Skeletal muscle satellite cell (primary cell): ENCODE measurements around the gene SEC22A.

Experiments
- H3K27me3 ChIP-seq: 2 replicates; pipeline ENCODE4 v1.7.0; 2013; ENCODE audit warnings: low read length; ENCODE audit not compliant: control insufficient read depth, insufficient read depth
- H3K36me3 ChIP-seq: 2 replicates; pipeline ENCODE4 v1.7.0; 2013; ENCODE audit warnings: mild to moderate bottlenecking, control low read depth, low read length; ENCODE audit not compliant: insufficient read depth
- H3K4me1 ChIP-seq: 2 replicates; pipeline ENCODE4 v1.7.0; 2013; ENCODE audit warnings: low read length; ENCODE audit not compliant: control insufficient read depth, insufficient read depth
- H3K4me2 ChIP-seq: 2 replicates; pipeline ENCODE4 v1.7.0; 2013; ENCODE audit warnings: mild to moderate bottlenecking, low read length
- H3K4me3 ChIP-seq: 2 replicates; pipeline ENCODE4 v1.7.0; 2013; ENCODE audit warnings: low read length
- H3K9ac ChIP-seq: 2 replicates; pipeline ENCODE4 v1.7.0; 2013; ENCODE audit warnings: mild to moderate bottlenecking, low read depth, low read length, moderate library complexity
- H3K9me3 ChIP-seq: replicated peaks from 2 replicates; pipeline ENCODE4 v1.7.0; 2013; ENCODE audit warnings: mild to moderate bottlenecking, control low read depth, low read length

SEC22A gene

DNA sequence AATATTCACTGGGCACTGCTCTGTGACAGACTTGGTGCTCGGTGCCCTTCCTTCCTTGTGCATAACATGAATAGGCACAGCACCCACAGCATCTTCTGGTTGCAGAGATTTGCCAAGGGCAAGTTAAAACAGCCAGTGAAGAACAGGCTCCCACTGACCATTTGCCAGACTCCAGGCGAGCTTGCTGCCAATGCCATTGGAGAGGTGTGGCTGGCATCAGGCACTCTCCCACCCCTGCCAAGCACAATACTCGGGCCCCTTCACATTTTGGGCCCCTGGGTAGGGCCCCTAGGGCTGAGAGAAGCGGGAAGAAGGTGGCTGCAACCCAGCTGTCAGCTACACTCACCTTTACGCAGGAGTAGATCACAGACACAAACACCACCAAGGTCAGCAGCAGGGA is 112.1 kb downstream of the SEC22A start:
- Histone ChIP-seq H3K9me3 (no peaks in the 10 kb centered on the region), H3K4me3 (no peak overlapping the region), H3K9ac (no peak overlapping the region), H3K27me3 (peaks cover 72% of the 10 kb centered on the region), H3K4me2 (no peak overlapping the region), H3K4me1 (no peaks in the 10 kb centered on the region), H3K36me3 (no peaks in the 10 kb centered on the region)

GRCh38 chr3:123314359-123315270 is 112.9 kb downstream of the SEC22A start:
- no peak overlapping the region for H3K4me3 ChIP-seq
- peaks cover 70% of the 10 kb centered on the region for H3K27me3 ChIP-seq
- no peak overlapping the region for H3K9ac ChIP-seq
- H3K4me1 ChIP-seq = no peaks in the 10 kb centered on the region
- no peaks in the 10 kb centered on the region for H3K36me3 ChIP-seq
- H3K9me3 ChIP-seq = no peaks in the 10 kb centered on the region
- no peak overlapping the region for H3K4me2 ChIP-seq

GRCh38 chr3:123315271-123315595 is 113.5 kb downstream of the SEC22A start:
- Histone ChIP-seq H3K36me3 (no peaks in the 10 kb centered on the region), H3K27me3 (peaks cover 74% of the 10 kb centered on the region)

GRCh38 chr3:123317716-123318115 is 116.0 kb downstream of the SEC22A start:
- no peaks in the 10 kb centered on the region for H3K36me3 ChIP-seq
- peaks cover 80% of the 10 kb centered on the region for H3K27me3 ChIP-seq
- H3K4me1 ChIP-seq = no peaks in the 10 kb centered on the region
- no peak overlapping the region for H3K4me2 ChIP-seq
- H3K9ac ChIP-seq = no peak overlapping the region
- no peaks in the 10 kb centered on the region for H3K9me3 ChIP-seq
- H3K4me3 ChIP-seq = no peak overlapping the region

More at GRCh38 chr3:123315271-123315595, 113.5 kb downstream of the SEC22A start:
- Histone ChIP-seq H3K9ac (no peak overlapping the region), H3K4me3 (no peak overlapping the region), H3K9me3 (no peaks in the 10 kb centered on the region), H3K4me1 (no peaks in the 10 kb centered on the region), H3K4me2 (no peak overlapping the region)

DNA sequence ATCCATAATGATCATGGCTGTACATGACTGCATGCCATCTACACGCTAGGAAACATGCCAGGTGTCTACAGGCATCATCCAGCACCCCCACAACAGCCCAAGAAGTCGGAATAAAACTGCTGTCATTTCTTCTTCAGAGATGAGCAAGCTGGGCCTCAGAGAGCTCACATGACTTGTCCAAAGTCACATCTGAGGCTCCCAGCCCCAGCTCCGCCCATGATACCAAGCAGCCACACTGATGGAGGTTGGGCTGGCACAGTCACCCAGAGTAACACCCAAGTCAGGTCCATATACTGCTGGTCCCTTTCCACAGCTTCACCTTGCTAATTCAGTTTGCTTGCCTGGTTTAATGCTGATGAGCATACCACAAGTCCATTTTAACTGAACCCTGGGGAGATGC is 116.6 kb downstream of the SEC22A start:
- Histone ChIP-seq H3K4me3 (no peak overlapping the region), H3K4me1 (no peaks in the 10 kb centered on the region), H3K9ac (no peak overlapping the region), H3K9me3 (no peaks in the 10 kb centered on the region), H3K27me3 (peaks cover 81% of the 10 kb centered on the region), H3K36me3 (no peaks in the 10 kb centered on the region), H3K4me2 (no peak overlapping the region)

GRCh38 chr3:123319760-123320159 is 118.0 kb downstream of the SEC22A start:
- H3K4me1 ChIP-seq = no peaks in the 10 kb centered on the region
- H3K9me3 ChIP-seq = no peaks in the 10 kb centered on the region
- H3K27me3 ChIP-seq = peaks cover 81% of the 10 kb centered on the region
- no peak overlapping the region for H3K9ac ChIP-seq
- H3K4me3 ChIP-seq = no peak overlapping the region
- H3K4me2 ChIP-seq = no peak overlapping the region
- H3K36me3 ChIP-seq = no peaks in the 10 kb centered on the region

GRCh38 chr3:123320221-123320620 is 118.5 kb downstream of the SEC22A start:
- Histone ChIP-seq H3K4me3 (no peak overlapping the region), H3K4me1 (no peaks in the 10 kb centered on the region), H3K4me2 (no peak overlapping the region), H3K9ac (no peak overlapping the region), H3K27me3 (peaks cover 81% of the 10 kb centered on the region), H3K9me3 (no peaks in the 10 kb centered on the region), H3K36me3 (no peaks in the 10 kb centered on the region)

DNA sequence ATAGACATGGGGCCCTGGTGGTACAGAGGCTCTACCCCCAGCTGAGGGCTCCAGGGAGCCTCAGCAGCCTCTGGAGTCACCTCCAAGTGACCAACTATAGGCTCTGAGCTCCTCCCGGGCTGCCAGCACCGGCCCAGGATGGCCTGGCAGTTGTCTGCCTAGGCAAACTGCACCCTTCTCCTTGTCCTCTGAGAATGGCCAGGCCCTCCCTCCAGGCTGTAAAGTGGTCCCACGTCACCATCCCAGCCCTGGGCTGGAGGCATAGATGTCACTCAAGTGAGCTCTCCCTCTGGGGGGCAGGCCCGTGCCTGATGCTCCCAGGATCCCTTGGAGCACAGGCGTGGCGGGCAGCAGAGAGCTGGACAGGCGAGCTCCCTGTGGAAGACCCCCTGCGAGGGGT is 120.1 kb downstream of the SEC22A start:
- Histone ChIP-seq H3K27me3 (peaks cover 84% of the 10 kb centered on the region), H3K9ac (no peak overlapping the region), H3K36me3 (no peaks in the 10 kb centered on the region), H3K9me3 (no peaks in the 10 kb centered on the region), H3K4me1 (no peaks in the 10 kb centered on the region), H3K4me3 (no peak overlapping the region), H3K4me2 (no peak overlapping the region)

GRCh38 chr3:123322866-123323265 is 121.1 kb downstream of the SEC22A start:
- no peaks in the 10 kb centered on the region for H3K36me3 ChIP-seq
- H3K4me2 ChIP-seq = no peak overlapping the region
- no peak overlapping the region for H3K9ac ChIP-seq
- H3K4me3 ChIP-seq = no peak overlapping the region
- no peaks in the 10 kb centered on the region for H3K4me1 ChIP-seq
- H3K9me3 ChIP-seq = no peaks in the 10 kb centered on the region
- peaks cover 84% of the 10 kb centered on the region for H3K27me3 ChIP-seq
